ENCODE measurements around the gene ZIC5. TPM values are rescaled to one million over a fixed set of nuclear protein-coding genes. Genes with fewer than 3 reads are reported as not detected.

ZIC5 gene
- polyA plus RNA-seq, 2 of the 4 experiments (the other 2 are of a cell fraction): 2.8 to 3.1 TPM

DNA sequence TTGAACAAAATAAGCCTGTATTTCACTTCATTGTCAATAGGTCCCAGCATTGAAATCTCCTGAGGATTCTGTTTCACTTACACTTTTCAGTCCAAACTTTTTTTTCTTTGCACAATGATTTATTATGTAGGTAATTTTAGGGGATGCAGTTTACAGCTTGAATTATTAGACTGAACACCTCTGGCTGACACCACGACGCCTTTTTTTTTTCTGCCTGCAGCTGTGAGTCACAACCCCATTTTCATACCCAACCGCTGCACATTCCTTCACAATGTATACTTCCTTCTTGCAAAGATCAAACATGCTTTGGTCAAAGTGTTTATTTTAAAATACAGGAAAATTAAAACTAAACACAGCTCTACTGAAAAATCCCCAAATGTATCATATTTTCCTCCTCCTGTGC lies 21.4 kb upstream of the ZIC5 start:
- no peak overlapping the region for H3K27ac ChIP-seq
- H3K4me2 ChIP-seq: peak overlapping the region; percentile 47
- CTCF ChIA-PET: interaction anchor here (0.6 to 1.2 kb wide), 3 partner anchors 9 to 337 kb away, joined by 3 to 6 read pairs (median 3); no protein-coding TSS in a partner anchor
- TF ChIP-seq FOSL2 (IDR thresholded peaks at IDR 0.05): 0 out of 2 replicates have a peak, but pooled peaks have one; percentile 6
- no peak for TF ChIP-seq FOSL2 (CRISPR knock-in tag; IDR thresholded peaks at IDR 0.05)
- no peak for TF ChIP-seq HEYL (CRISPR knock-in tag; IDR thresholded peaks at IDR 0.05)
- peaks cover 11% of the 10 kb centered on the region for H3K4me1 ChIP-seq
- POLR2A ChIA-PET: interaction anchor here (0.6 kb wide), 1 partner anchor 13 kb away, joined by 3 read pairs; no protein-coding TSS in a partner anchor
- H3K4me3 ChIP-seq: no peak overlapping the region
- H3K9me3 ChIP-seq: no peaks in the 10 kb centered on the region
- 4% methylated on average over 3 of the region's 3 CpGs for WGBS (ENCODE audit: missing lambda C conversion rate)
- no peak for FAIRE-seq
- DNase-seq (ENCODE audit: low read depth in 1 of 2, low spot score in 1 of 2): no peak
- ATAC-seq: peak in 1 of 2 experiments; percentile 51; a peak in 1 of 6 replicates

DNA sequence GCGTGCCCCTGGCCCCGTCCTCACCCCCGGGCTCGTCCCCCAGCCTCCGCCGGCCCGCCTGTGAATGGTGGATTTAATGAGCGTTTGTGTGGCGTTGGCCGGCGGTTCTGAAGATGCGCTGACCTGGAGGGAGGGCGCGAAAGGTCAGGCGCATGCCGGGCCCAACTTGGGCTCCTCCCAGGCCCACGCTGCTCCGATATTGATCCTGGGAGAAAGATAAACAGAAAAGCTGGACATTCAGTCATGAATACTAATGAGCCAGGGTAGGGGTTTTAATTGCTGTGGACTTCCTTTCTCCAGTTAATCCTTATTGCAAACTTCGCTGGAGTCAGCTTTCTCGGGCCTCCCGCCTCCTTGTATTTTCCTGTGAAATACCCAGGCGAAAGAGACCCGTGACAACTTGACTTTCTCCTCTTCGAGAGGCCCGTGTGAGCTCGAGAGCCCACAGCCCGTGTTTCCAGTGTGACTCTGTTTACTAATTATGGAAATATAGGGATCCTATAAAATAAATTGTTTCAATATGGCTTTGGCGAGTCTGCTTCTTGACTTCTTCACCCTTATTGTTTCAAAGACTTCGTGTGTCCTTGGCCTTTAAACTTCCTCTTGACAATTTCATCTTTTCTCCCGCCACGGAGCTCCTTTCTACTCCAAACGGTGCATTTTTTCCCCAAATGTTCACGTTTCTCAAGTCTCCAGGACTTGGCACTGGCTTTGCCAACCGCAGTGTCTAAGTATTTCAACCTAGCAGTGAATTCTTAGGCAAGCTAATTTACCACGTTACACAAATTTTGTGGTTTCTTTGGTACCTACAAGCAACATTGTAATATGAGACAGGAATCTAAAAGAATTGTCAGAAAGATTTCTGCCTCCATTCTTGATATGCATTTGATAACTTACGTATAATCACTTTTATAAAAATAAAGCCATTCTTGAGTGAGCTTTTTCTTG lies 20.5 kb upstream of the ZIC5 start:
- Histone ChIP-seq H3K4me3 (no peak overlapping the region), H3K9me3 (no peaks in the 10 kb centered on the region), H3K4me2 (peak overlapping the region; percentile 47; the same call in 1 of the 3 replicates), H3K27ac (no peak overlapping the region), H3K4me1 (peaks cover 11% of the 10 kb centered on the region)
- POLR2A ChIA-PET: interaction anchor here (1.5 kb wide), 1 partner anchor 11 kb away, joined by 6 read pairs; the partner anchor contains the start of gene ZIC2
- TF ChIP-seq, protein P1, sequence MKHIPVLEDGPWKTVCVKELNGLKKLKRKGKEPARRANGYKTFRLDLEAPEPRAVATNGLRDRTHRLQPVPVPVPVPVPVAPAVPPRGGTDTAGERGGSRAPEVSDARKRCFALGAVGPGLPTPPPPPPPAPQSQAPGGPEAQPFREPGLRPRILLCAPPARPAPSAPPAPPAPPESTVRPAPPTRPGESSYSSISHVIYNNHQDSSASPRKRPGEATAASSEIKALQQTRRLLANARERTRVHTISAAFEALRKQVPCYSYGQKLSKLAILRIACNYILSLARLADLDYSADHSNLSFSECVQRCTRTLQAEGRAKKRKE (CRISPR knock-in tag; IDR thresholded peaks at IDR 0.05; ENCODE audit: low read depth): no peak
- TF ChIP-seq RARB (CRISPR knock-in tag; IDR thresholded peaks at IDR 0.05) (no peak), RNF2 (IDR thresholded peaks at IDR 0.05; ENCODE audit: borderline replicate concordance, low read depth) (no peak), GATA3 (IDR thresholded peaks at IDR 0.05; ENCODE audit: borderline replicate concordance) (no peak), SREBF2 (IDR thresholded peaks at IDR 0.05) (no peak), RFX5 (IDR thresholded peaks at IDR 0.05) (no peak), FOSB (CRISPR knock-in tag; IDR thresholded peaks at IDR 0.05) (no peak), RCOR1 (IDR thresholded peaks at IDR 0.05; ENCODE audit: low read depth, low read length) (no peak), CBX8 (IDR thresholded peaks at IDR 0.05) (no peak), MAZ (IDR thresholded peaks at IDR 0.05; ENCODE audit: borderline replicate concordance, low read depth, low read length) (no peak), HOXB13 (CRISPR knock-in tag; IDR thresholded peaks at IDR 0.05; ENCODE audit: low read depth) (no peak), NPAS2 (CRISPR knock-in tag; IDR thresholded peaks at IDR 0.05; ENCODE audit: borderline replicate concordance) (no peak), CHD2 (IDR thresholded peaks at IDR 0.05; ENCODE audit: low read length, partially characterized antibody) (no peak)
- TF ChIP-seq, protein P2, sequence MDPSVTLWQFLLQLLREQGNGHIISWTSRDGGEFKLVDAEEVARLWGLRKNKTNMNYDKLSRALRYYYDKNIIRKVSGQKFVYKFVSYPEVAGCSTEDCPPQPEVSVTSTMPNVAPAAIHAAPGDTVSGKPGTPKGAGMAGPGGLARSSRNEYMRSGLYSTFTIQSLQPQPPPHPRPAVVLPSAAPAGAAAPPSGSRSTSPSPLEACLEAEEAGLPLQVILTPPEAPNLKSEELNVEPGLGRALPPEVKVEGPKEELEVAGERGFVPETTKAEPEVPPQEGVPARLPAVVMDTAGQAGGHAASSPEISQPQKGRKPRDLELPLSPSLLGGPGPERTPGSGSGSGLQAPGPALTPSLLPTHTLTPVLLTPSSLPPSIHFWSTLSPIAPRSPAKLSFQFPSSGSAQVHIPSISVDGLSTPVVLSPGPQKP (IDR thresholded peaks at IDR 0.05; ENCODE audit: low read depth, low read length): no peak
- TF ChIP-seq, protein P3, sequence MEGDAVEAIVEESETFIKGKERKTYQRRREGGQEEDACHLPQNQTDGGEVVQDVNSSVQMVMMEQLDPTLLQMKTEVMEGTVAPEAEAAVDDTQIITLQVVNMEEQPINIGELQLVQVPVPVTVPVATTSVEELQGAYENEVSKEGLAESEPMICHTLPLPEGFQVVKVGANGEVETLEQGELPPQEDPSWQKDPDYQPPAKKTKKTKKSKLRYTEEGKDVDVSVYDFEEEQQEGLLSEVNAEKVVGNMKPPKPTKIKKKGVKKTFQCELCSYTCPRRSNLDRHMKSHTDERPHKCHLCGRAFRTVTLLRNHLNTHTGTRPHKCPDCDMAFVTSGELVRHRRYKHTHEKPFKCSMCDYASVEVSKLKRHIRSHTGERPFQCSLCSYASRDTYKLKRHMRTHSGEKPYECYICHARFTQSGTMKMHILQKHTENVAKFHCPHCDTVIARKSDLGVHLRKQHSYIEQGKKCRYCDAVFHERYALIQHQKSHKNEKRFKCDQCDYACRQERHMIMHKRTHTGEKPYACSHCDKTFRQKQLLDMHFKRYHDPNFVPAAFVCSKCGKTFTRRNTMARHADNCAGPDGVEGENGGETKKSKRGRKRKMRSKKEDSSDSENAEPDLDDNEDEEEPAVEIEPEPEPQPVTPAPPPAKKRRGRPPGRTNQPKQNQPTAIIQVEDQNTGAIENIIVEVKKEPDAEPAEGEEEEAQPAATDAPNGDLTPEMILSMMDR (IDR thresholded peaks at IDR 0.05): no peak
- TF ChIP-seq, protein P4, sequence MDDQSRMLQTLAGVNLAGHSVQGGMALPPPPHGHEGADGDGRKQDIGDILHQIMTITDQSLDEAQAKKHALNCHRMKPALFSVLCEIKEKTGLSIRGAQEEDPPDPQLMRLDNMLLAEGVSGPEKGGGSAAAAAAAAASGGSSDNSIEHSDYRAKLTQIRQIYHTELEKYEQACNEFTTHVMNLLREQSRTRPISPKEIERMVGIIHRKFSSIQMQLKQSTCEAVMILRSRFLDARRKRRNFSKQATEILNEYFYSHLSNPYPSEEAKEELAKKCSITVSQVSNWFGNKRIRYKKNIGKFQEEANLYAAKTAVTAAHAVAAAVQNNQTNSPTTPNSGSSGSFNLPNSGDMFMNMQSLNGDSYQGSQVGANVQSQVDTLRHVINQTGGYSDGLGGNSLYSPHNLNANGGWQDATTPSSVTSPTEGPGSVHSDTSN (IDR thresholded peaks at IDR 0.05): no peak
- TF ChIP-seq, protein P5, sequence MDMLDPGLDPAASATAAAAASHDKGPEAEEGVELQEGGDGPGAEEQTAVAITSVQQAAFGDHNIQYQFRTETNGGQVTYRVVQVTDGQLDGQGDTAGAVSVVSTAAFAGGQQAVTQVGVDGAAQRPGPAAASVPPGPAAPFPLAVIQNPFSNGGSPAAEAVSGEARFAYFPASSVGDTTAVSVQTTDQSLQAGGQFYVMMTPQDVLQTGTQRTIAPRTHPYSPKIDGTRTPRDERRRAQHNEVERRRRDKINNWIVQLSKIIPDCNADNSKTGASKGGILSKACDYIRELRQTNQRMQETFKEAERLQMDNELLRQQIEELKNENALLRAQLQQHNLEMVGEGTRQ (IDR thresholded peaks at IDR 0.05): no peak
- CTCF ChIA-PET: interaction anchor here (0.6 to 1.2 kb wide), 4 partner anchors 9 to 336 kb away, joined by 3 to 6 read pairs (median 3); no protein-coding TSS in a partner anchor
- no peak for ATAC-seq
- no peak for DNase-seq (ENCODE audit: low read depth in 1 of 2, low spot score in 1 of 2)
- 90% methylated on average over 29 of the region's 36 CpGs for WGBS (ENCODE audit: missing lambda C conversion rate)
- no peak for FAIRE-seq
